GM18861 (cell line): ENCODE data around the gene SULF2.

Experiments
- ATAC-seq: cut with Tn5 transposase; IDR thresholded peaks from one replicate; pipeline ENCODE4 v1.9.1; 2021; ENCODE audit not compliant: unreplicated experiment

SULF2 gene

DNA sequence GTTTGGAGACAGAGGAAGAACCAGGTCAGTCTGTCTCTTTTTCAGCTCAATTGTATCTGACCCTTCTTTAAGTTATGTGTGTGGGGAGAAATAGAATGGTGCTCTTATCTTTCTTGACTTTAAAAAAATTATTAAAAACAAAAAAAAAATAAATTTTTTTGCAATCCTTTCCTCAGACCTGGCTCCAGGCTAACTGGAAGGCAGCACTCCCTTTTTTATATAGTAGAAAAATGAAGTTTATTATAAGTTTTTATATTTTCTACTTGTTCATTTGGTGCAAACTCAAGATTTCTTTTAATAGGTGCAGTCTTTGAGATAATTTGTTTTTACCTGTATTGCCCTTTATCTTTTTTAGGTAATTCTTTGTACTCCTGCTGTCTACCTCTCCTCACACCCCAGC, 129.6 kb downstream of the SULF2 start:
- no peak for ATAC-seq

DNA sequence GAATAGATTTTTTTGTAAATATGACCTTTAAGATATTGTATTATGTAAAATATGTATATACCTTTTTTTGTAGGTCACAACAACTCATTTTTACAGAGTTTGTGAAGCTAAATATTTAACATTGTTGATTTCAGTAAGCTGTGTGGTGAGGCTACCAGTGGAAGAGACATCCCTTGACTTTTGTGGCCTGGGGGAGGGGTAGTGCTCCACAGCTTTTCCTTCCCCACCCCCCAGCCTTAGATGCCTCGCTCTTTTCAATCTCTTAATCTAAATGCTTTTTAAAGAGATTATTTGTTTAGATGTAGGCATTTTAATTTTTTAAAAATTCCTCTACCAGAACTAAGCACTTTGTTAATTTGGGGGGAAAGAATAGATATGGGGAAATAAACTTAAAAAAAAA, 130.9 kb downstream of the SULF2 start:
- ATAC-seq = no peak

DNA sequence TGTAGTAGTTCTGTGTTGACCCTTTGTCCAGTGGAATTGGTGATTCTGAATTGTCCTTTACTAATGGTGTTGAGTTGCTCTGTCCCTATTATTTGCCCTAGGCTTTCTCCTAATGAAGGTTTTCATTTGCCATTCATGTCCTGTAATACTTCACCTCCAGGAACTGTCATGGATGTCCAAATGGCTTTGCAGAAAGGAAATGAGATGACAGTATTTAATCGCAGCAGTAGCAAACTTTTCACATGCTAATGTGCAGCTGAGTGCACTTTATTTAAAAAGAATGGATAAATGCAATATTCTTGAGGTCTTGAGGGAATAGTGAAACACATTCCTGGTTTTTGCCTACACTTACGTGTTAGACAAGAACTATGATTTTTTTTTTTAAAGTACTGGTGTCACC, 131.4 kb downstream of the SULF2 start:
- ATAC-seq = no peak

DNA sequence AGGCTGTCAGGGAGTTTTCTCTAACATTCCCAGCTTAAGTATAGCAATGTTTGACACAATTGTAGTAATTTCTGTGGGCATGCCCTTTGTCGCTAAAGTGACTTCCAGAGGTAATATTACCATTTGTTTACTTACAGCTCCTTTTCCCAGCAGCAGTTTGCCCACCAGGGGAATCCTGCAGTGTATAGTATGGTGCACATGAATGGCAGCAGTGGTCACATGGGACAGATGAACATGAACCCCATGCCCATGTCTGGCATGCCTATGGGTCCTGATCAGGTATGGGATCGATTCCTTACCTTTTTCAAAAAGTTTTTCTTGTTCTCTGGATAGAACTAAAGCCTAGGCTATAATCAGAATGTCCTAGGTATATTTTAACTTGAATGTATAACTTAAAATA, 132.5 kb downstream of the SULF2 start:
- no peak for ATAC-seq

DNA sequence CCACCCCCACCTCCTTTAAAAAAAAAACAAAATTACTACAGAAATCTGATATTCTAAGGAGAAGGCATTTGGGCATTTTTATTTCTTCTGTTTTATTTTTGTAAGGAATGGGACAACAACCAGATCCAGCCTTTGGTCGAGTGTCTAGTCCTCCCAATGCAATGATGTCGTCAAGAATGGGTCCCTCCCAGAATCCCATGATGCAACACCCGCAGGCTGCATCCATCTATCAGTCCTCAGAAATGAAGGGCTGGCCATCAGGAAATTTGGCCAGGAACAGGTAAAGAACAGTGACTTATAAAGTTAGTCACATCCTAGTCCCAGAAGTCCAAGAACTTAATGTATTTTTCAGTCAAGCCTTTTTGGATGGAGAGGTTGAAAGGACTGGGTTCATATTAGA, 133.0 kb downstream of the SULF2 start:
- ATAC-seq = no peak

- ATAC-seq = no peak
Observed at GRCh38 chr20:47648943-47649342, 136.3 kb downstream of the SULF2 start.

DNA sequence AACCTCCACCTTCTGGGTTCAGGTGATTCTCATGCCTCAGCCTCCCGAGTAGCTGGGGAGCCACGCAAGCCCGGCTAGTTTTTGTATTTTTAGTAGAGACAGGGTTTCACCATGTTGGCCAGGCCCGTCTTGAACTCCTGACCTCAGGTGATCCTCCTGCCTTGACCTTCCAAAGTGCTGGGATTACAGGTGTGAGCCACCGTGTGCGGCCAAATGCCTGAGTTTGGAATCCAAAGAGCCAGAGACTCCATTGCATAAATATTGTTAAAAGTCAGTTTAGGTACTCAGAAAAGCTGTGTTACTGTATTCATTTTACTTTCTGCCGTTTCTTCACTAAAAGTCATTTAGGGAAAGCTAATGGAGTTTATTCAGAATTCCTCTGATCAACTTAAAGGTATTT, 137.3 kb downstream of the SULF2 start:
- no peak for ATAC-seq

DNA sequence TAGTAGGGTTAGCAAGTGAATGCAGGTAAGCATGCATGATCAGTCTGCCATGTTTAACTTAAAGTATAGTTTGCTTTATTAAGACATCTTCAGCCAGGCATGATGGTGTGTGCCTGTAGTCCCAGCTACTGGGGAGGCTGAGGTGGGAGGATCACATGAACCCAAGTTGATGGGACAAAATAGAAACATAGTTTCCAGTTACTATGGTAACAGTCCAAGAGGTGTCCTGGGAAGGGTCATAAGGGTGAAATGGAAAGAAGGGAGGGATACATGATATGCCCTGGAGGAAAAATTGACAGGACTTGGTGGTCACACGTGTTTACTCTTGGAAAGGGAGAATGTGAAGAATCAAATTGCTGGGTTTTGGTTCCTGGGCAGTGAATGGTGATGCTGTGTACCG, 139.6 kb downstream of the SULF2 start:
- no peak for ATAC-seq

DNA sequence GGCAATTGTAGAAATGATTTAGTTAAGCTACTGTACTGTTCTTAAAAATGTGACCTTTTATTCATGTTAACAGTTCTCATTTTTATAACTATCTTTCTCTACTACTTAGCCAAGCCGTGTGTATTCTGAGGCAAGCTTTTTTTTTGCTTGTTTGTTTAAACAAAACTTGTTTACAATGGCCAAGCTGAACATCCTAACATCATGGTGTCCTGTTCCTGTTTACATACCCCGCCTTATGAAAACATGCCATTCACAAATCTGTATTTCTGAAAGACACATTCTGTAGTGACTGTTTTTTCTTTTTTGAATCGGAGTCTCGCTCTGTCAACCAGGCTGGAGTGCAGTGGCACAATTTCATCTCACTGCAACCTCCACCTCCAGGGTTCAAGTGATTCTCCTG, 142.7 kb downstream of the SULF2 start:
- no peak for ATAC-seq

- ATAC-seq = no peak
Observed at GRCh38 chr20:47642118-47642517, 143.2 kb downstream of the SULF2 start.

GRCh38 chr20:47638851-47639250, 146.4 kb downstream of the SULF2 start:
- ATAC-seq = no peak

DNA sequence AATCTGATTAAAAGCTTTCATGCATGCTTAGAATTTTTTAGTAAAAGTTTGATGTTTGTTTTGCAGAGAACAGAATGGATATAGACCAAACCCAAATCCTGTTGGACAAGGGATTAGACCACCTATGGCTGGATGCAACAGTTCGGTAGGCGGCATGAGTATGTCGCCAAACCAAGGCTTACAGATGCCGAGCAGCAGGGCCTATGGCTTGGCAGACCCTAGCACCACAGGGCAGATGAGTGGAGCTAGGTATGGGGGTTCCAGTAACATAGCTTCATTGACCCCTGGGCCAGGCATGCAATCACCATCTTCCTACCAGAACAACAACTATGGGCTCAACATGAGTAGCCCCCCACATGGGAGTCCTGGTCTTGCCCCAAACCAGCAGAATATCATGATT, 150.0 kb downstream of the SULF2 start:
- no peak for ATAC-seq

- ATAC-seq = no peak
Observed at GRCh38 chr20:47631078-47631477, 154.2 kb downstream of the SULF2 start.

DNA sequence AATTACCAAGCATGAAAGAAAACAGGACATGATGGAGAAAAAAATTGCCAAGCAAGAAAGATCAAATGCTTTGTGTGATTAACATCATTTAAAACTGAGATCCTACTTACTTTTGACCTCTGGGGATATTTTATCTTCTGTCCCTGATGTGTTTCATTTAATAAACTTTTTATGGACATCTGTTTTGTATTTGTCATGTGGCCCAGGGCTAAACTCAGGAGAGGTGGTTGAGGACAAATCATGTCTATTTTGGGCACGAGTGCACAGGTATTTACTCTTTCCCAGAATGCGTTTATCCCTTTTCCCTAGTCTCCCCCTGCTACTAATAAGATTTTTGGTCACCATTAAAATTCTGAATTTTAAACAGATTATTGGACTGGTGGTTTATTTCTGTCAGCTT, 155.4 kb downstream of the SULF2 start:
- ATAC-seq = no peak

DNA sequence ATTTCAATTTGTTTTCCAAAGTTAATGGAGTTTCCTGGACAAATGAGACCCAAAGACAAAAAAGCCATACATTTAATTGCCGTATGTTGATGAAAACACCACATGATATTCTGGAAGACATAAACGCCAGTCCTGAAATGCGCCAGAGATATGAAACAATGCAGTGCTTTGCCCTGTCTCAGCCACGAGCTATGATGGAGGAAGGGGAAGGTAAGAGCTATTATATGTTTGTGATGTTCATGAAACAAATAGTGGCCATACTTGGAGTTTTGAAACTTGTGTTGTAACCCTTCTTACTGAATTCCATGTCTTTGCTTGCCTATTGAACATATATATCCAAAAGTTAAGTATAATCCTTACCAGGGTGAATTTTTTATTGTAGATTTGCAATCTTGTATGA, 157.7 kb downstream of the SULF2 start:
- no peak for ATAC-seq

DNA sequence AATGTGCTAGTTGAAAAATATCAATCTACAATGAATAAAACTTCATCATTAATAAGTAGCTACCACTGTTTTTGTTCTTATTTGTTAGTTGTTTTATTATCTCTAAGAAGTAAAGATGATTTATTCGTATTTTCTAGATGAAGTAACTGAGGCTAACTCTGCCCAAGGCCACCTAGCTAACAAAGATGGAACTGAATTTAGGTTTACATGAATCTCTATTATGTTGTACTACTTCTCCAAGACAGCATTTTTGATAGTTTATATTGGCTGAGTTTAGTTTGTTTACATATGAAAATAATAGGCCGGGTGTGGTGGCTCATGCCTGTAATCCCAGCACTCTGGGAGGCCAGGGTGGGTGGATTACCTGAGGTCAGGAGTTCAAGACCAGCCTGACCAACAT, 162.1 kb downstream of the SULF2 start:
- no peak for ATAC-seq

GRCh38 chr20:47622118-47622665, 163.1 kb downstream of the SULF2 start:
- ATAC-seq = no peak

DNA sequence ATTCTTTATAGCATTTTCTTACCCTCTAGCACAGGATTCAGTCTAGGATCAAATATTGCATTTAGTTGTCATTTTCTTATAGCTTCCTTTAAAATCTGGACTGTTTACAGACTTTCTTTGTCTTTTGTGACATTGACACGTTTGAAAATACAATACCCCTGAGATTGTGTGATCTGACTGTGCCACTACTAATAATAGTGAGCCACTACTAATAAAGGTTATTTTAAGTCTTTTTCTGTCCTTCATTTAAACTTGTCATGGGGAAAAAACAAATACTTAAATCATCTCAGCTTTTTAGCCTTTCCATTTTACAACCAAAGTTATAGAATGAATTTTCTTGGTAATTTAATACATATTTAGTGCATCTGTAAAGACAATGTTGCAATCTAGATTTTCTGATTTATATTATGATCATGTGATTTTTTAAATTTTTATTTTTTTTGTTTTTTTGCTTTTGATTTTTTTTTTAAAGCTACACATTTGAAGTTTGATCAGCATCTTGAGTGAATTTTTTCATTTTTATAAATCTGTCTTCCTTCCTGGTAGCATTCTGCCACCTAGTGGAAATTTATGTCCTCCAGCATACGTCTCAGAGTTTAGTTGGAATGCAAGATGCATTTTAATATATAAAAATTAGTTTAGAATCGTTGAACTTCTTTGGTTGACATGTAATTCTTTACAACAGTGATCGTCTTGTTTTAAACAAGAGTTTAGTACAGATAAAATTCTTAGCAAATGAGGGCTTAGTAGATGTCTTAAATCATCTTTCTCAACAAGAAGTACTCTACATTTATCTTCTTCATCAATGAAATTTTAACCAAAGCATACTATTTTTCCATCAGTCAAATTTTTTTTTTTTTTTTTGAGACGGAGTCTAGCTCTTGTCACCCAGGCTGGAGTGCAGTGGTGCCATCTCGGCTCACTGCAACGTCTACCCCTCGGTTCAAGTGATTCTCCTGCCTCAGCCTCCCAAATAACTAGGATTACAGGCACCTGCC, 164.2 kb downstream of the SULF2 start:
- no peak for ATAC-seq

GRCh38 chr20:47618479-47618878, 166.8 kb downstream of the SULF2 start:
- ATAC-seq = no peak

DNA sequence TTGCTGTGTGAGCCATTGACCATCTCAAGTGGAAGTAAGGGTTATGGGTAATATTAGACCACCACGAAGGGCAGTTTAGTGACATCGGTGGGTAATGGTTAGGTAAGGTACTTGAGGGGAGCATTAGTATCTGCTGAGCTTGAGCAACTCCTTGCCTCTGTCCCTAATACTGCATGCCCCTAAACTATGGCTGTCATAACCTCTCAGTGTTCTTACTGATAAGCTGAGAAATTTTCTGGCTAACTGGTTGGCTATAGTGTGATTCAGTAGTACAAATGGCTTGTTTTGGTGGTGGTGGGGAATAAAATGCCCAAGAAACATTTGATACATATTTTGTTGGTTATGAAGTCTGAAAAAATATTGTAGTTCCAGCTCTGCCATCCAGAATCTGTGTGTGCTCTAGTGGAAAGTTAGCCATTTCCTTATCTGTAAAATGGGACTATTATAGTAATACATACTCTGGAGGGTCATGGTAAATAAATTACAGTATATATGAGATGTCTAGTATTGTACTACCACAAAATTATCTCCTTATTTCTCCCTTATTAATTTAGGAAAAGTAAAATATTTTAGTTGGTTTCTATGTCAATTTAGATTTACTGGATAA, 170.5 kb downstream of the SULF2 start:
- ATAC-seq = no peak

DNA sequence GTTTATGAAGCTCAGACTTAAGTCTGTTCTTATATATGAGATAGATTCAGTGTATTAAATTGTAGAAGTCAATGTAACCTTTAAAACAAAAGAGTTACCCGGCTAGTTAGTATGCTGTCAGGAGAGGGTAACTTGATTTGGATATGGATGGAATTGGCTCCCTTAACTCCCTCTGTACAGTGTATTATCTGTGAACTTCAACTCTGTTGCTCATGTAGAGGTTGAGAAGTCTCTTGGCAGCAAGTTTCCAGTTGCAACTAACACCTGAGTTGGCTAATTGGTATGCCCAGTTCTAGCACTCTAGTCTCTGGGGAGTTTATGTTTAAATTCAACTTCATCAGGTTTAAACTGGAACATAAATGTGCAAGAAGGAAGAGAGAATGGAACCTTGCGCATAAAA, 172.6 kb downstream of the SULF2 start:
- ATAC-seq = no peak

DNA sequence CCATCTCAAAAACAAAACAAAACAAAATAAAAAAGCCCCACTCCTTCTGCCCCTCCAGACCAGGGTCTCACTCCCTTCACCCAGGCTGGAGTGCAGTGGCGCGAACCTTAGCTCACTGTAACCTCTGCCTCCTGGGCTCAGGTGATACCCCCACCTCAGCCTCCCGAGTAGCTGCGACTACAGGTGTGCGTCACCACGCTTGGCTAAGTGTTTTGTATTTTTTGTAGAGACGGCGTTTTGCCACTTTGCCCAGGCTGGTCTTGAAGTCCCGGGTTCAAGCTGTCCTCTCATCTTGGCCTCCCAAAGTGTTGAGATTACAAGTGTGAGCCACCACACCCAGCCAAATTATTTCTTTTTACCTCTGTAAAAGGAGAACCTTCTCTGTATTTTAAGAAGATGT, 173.5 kb downstream of the SULF2 start:
- no peak for ATAC-seq
